Measurements from ENCODE around the gene JMJD1C.

Gene JMJD1C

GRCh38 chr10:63137306-63137705, 328.5 kb downstream of the JMJD1C start:
- no peak for DNase-seq
- no peak overlapping the region for H3K4me3 Mint-ChIP-seq
- peaks cover 66% of the 10 kb centered on the region for H3K36me3 Mint-ChIP-seq (ENCODE audit: low read depth)
- no peak overlapping the region for H3K27ac Mint-ChIP-seq
- peaks cover 75% of the 10 kb centered on the region for H3K4me1 Mint-ChIP-seq (ENCODE audit: low read depth)
- peaks cover 7% of the 10 kb centered on the region for H3K9me3 Mint-ChIP-seq
- H3K27me3 Mint-ChIP-seq: no peaks in the 10 kb centered on the region

- peaks cover 49% of the 10 kb centered on the region for H3K4me1 Mint-ChIP-seq (ENCODE audit: low read depth)
- peaks cover 10% of the 10 kb centered on the region for H3K9me3 Mint-ChIP-seq
- H3K27ac Mint-ChIP-seq: peak overlapping the region; percentile 95
- peaks cover 36% of the 10 kb centered on the region for H3K36me3 Mint-ChIP-seq (ENCODE audit: low read depth)
- no peak for DNase-seq
- peaks cover 5% of the 10 kb centered on the region for H3K27me3 Mint-ChIP-seq
- peak overlapping the region; percentile 92 for H3K4me3 Mint-ChIP-seq
Measured at GRCh38 chr10:63133821-63134557, 331.8 kb downstream of the JMJD1C start.

GRCh38 chr10:63133056-63133820, 332.5 kb downstream of the JMJD1C start, which contains the start of gene NRBF2:
TSS of gene NRBF2 (plus strand) at chr10:63133328. CDS start at chr10:63133471, 143 bp downstream.
- Mint-ChIP-seq H3K36me3 (ENCODE audit: low read depth) (peaks cover 31% of the 10 kb centered on the region), H3K9me3 (peaks cover 10% of the 10 kb centered on the region), H3K4me3 (peak within 1 kb of the TSS; percentile 92), H3K27me3 (peaks cover 11% of the 10 kb centered on the region), H3K27ac (peak within 1 kb of the TSS; percentile 95), H3K4me1 (ENCODE audit: low read depth) (peaks cover 44% of the 10 kb centered on the region)
- DNase-seq: peak; percentile 99

GRCh38 chr10:63132651-63133055, 333.1 kb downstream of the JMJD1C start:
- DNase-seq: no peak
- H3K4me3 Mint-ChIP-seq: peak overlapping the region; percentile 92
- H3K27me3 Mint-ChIP-seq: peaks cover 11% of the 10 kb centered on the region
- peaks cover 29% of the 10 kb centered on the region for H3K36me3 Mint-ChIP-seq (ENCODE audit: low read depth)
- peaks cover 10% of the 10 kb centered on the region for H3K9me3 Mint-ChIP-seq
- peaks cover 39% of the 10 kb centered on the region for H3K4me1 Mint-ChIP-seq (ENCODE audit: low read depth)
- peak overlapping the region; percentile 95 for H3K27ac Mint-ChIP-seq

GRCh38 chr10:63129888-63130287, 335.9 kb downstream of the JMJD1C start:
- peaks cover 16% of the 10 kb centered on the region for H3K4me1 Mint-ChIP-seq (ENCODE audit: low read depth)
- DNase-seq: no peak
- no peak overlapping the region for H3K4me3 Mint-ChIP-seq
- H3K36me3 Mint-ChIP-seq (ENCODE audit: low read depth): peaks cover 9% of the 10 kb centered on the region
- peaks cover 10% of the 10 kb centered on the region for H3K9me3 Mint-ChIP-seq
- H3K27me3 Mint-ChIP-seq: peaks cover 11% of the 10 kb centered on the region
- H3K27ac Mint-ChIP-seq: no peak overlapping the region

- no peak overlapping the region for H3K27ac Mint-ChIP-seq
- no peak overlapping the region for H3K4me3 Mint-ChIP-seq
- DNase-seq: no peak
- H3K9me3 Mint-ChIP-seq: peaks cover 10% of the 10 kb centered on the region
- peaks cover 14% of the 10 kb centered on the region for H3K27me3 Mint-ChIP-seq
- peaks cover 6% of the 10 kb centered on the region for H3K4me1 Mint-ChIP-seq (ENCODE audit: low read depth)
- peaks cover 3% of the 10 kb centered on the region for H3K36me3 Mint-ChIP-seq (ENCODE audit: low read depth)
Measured at GRCh38 chr10:63128443-63128842, 337.3 kb downstream of the JMJD1C start.

GRCh38 chr10:63125459-63125858, 340.3 kb downstream of the JMJD1C start:
- H3K36me3 Mint-ChIP-seq (ENCODE audit: low read depth): no peaks in the 10 kb centered on the region
- H3K4me1 Mint-ChIP-seq (ENCODE audit: low read depth): no peaks in the 10 kb centered on the region
- no peak overlapping the region for H3K27ac Mint-ChIP-seq
- no peaks in the 10 kb centered on the region for H3K9me3 Mint-ChIP-seq
- no peak overlapping the region for H3K4me3 Mint-ChIP-seq
- H3K27me3 Mint-ChIP-seq: peaks cover 14% of the 10 kb centered on the region
- DNase-seq: no peak

GRCh38 chr10:63123727-63124362, 341.9 kb downstream of the JMJD1C start:
- peaks cover 8% of the 10 kb centered on the region for H3K27me3 Mint-ChIP-seq
- no peak overlapping the region for H3K27ac Mint-ChIP-seq
- DNase-seq: no peak
- H3K36me3 Mint-ChIP-seq (ENCODE audit: low read depth): no peaks in the 10 kb centered on the region
- H3K9me3 Mint-ChIP-seq: no peaks in the 10 kb centered on the region
- no peaks in the 10 kb centered on the region for H3K4me1 Mint-ChIP-seq (ENCODE audit: low read depth)
- no peak overlapping the region for H3K4me3 Mint-ChIP-seq

- Mint-ChIP-seq H3K27me3 (peaks cover 5% of the 10 kb centered on the region), H3K27ac (no peak overlapping the region), H3K9me3 (no peaks in the 10 kb centered on the region), H3K4me3 (no peak overlapping the region), H3K36me3 (ENCODE audit: low read depth) (no peaks in the 10 kb centered on the region), H3K4me1 (ENCODE audit: low read depth) (no peaks in the 10 kb centered on the region)
- no peak for DNase-seq
Measured at GRCh38 chr10:63120554-63120953, 345.2 kb downstream of the JMJD1C start.

GRCh38 chr10:63119041-63119440, 346.7 kb downstream of the JMJD1C start:
- Mint-ChIP-seq H3K4me1 (ENCODE audit: low read depth) (no peaks in the 10 kb centered on the region), H3K36me3 (ENCODE audit: low read depth) (no peaks in the 10 kb centered on the region), H3K9me3 (no peaks in the 10 kb centered on the region), H3K27ac (no peak overlapping the region), H3K27me3 (peaks cover 4% of the 10 kb centered on the region), H3K4me3 (no peak overlapping the region)
- no peak for DNase-seq
